Activated T-cell treated with anti-CD3 and anti-CD28 coated beads, Interleukin-2, amount 50 U/mL, for 72 hours (primary cell): ENCODE measurements around the gene TBCEL. TPM values are rescaled to one million over a fixed set of nuclear protein-coding genes. Genes with fewer than 3 reads are reported as not detected.

ENCODE experiments used
- ATAC-seq, 2 donors: fragments of 150-1000 bp; cut with Tn5 transposase; replicated peaks in 1 of 2; 2 replicates each; pipeline ENCODE4 v1.10.0; 2021; ENCODE audit warnings: moderate library complexity in 2 of 2, mild to moderate bottlenecking in 1 of 2
- DNase-seq, 2 donors: peaks; one replicate each; pipeline ENCODE4 v3.0.0; 2021 to 2022; ENCODE audit warnings: mixed read lengths in 1 of 2
- H3K27ac Mint-ChIP-seq: one replicate; pipeline ENCODE4 v1.8.0; 2022; ENCODE audit warnings: mild to moderate bottlenecking, moderate library complexity, mixed read lengths
- H3K27me3 Mint-ChIP-seq: one replicate; pipeline ENCODE4 v1.8.0; 2022; ENCODE audit warnings: low read depth, mixed read lengths
- H3K36me3 Mint-ChIP-seq, 2 donors: one replicate each; pipeline ENCODE4 v1.8.0; 2022; ENCODE audit warnings: mixed read lengths in 2 of 2, mild to moderate bottlenecking in 1 of 2; ENCODE audit not compliant: insufficient read depth in 2 of 2
- H3K4me1 Mint-ChIP-seq: one replicate; pipeline ENCODE4 v1.8.0; 2022; ENCODE audit warnings: low read depth, mixed read lengths
- H3K4me3 Mint-ChIP-seq, 2 donors: one replicate each; pipeline ENCODE4 v1.8.0; 2022; ENCODE audit warnings: mild to moderate bottlenecking in 2 of 2, mixed read lengths in 2 of 2, moderate library complexity in 2 of 2
- H3K9me3 Mint-ChIP-seq, 2 donors: one replicate each; pipeline ENCODE4 v1.8.0; 2022; ENCODE audit warnings: mixed read lengths in 2 of 2
- total RNA-seq, 2 donors: library from RNA; stranded (reverse); gene quantifications; one replicate each; pipeline ENCODE4 v1.2.3, GENCODE V29; 2022

TBCEL gene, protein sequence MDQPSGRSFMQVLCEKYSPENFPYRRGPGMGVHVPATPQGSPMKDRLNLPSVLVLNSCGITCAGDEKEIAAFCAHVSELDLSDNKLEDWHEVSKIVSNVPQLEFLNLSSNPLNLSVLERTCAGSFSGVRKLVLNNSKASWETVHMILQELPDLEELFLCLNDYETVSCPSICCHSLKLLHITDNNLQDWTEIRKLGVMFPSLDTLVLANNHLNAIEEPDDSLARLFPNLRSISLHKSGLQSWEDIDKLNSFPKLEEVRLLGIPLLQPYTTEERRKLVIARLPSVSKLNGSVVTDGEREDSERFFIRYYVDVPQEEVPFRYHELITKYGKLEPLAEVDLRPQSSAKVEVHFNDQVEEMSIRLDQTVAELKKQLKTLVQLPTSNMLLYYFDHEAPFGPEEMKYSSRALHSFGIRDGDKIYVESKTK
- total RNA-seq, result 10 to 100 TPM; 13.3 to 14.7 TPM

GRCh38 chr11:121023848-121024751 is at the start of gene TBCEL:
TSS of gene TBCEL (plus strand) at chr11:121024102. CDS start at chr11:121045691, 21,589 bp downstream.
- Mint-ChIP-seq H3K36me3 (peaks cover 0 to 5% of the 10 kb centered on the region in 2 donors), H3K27ac (peak within 1 kb of the TSS; percentile 74), H3K4me3 (peak within 1 kb of the TSS; percentile 75 to 88), H3K4me1 (peaks cover 21% of the 10 kb centered on the region), H3K27me3 (peaks cover 5% of the 10 kb centered on the region), H3K9me3 (no peaks in the 10 kb centered on the region)
- ATAC-seq (peak; percentile 92 to 95), DNase-seq (peak; percentile 85 to 87)

GRCh38 chr11:120974466-120974865 is 49.4 kb upstream of the TBCEL start:
- DNase-seq (no peak), ATAC-seq (no peak)
- Mint-ChIP-seq H3K27me3 (peaks cover 74% of the 10 kb centered on the region), H3K4me3 (no peak overlapping the region), H3K36me3 (no peaks in the 10 kb centered on the region), H3K27ac (no peak overlapping the region), H3K9me3 (no peaks in the 10 kb centered on the region), H3K4me1 (no peaks in the 10 kb centered on the region)

DNA sequence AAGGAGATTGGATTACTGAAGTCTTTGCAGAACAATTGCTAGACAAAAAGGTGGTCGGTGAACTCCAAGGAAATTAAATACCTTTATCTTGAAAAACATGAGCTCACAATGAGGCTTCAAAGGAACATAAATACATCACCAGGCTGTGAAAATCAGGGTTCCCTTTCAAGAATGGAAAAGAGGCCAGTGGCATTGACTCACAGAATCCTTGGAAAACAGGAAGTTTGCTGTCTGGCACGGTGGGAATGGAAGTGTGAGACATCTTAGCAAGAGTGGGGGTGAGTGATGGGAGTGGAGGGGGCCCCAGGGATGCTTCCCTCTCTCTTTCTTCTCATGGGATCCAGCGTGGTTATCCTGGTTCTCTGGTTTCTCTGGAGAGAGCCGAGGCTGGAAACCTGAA is 48.9 kb upstream of the TBCEL start:
- Mint-ChIP-seq H3K4me3 (no peak overlapping the region), H3K27me3 (peaks cover 76% of the 10 kb centered on the region), H3K36me3 (no peaks in the 10 kb centered on the region), H3K27ac (no peak overlapping the region), H3K9me3 (no peaks in the 10 kb centered on the region), H3K4me1 (no peaks in the 10 kb centered on the region)
- DNase-seq, result no peak
- no peak for ATAC-seq

DNA sequence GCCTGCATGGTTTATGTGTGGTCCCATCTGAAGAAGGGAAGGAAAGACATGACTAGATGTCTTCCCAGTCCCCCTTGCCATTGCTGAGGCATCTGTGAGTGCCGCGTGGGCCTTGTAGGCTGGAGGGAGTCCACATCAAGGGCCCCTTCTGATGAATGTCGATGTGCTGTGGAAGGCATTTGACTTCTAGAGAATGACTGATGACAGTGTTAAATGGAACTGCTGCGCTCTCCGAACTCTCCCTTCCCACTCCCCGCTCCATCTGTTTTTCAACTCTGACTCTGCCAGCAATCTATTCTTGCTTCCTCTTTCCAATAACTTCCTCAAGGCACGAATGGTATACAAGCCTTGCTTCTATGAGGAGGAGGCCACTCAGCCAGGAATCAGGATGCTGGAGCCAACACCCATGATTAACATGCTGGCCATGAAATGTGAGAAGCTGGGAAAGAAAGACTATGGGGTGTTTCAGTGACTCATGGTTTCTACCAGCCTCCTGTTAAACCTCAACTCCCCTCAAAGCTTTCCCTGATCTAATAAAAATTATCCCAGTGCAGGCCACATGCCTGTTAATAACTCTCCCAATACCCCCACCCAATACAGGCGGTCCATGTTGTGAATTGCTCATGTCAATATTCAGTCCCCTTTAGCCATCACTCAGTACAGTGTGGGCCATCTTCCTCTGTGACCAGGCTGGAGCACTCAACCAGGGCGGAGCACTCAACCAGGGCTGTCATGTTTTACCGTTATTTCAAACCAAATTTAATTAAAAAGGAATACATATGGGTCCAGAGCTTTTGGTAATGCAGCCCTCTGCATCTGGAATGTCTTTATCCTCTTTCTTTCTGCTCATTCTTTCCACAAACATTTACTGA is 46.4 kb upstream of the TBCEL start:
- H3K9me3 Mint-ChIP-seq, result no peaks in the 10 kb centered on the region
- ATAC-seq (no peak), DNase-seq (no peak)
- H3K36me3 Mint-ChIP-seq, result no peaks in the 10 kb centered on the region
- H3K4me3 Mint-ChIP-seq, result no peak overlapping the region
- H3K27me3 Mint-ChIP-seq, result peaks cover 71% of the 10 kb centered on the region
- H3K27ac Mint-ChIP-seq, result no peak overlapping the region
- no peaks in the 10 kb centered on the region for H3K4me1 Mint-ChIP-seq

DNA sequence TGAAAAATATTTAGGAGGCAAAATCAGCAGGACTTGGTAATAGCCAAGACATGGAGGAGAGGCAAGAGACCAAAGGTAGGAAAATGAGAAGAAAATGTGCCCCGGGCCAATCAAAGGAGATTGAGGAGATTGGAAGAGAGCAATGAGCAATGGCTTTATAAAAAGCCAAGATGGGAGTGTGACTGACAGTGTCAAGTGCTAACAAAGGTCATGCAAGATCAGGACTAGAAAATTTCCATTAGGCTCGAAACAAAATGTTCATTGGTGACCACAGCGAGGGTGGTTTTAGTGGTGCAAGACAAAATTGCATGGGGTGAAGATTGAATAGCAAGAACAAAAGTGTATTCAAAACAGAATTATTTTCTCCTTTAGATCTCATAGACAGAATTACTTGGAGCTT is 45.2 kb upstream of the TBCEL start:
- Mint-ChIP-seq H3K36me3 (no peaks in the 10 kb centered on the region), H3K9me3 (no peaks in the 10 kb centered on the region), H3K4me1 (no peaks in the 10 kb centered on the region), H3K27me3 (peaks cover 73% of the 10 kb centered on the region), H3K4me3 (no peak overlapping the region), H3K27ac (no peak overlapping the region)
- ATAC-seq, result no peak
- no peak for DNase-seq

- peak overlapping the region; percentile 68 to 93 for H3K4me3 Mint-ChIP-seq
- ATAC-seq (peak; percentile 93), DNase-seq (peak; percentile 48)
- H3K27ac Mint-ChIP-seq, result peak overlapping the region; percentile 83
- H3K27me3 Mint-ChIP-seq, result peaks cover 62% of the 10 kb centered on the region
- H3K36me3 Mint-ChIP-seq, result no peaks in the 10 kb centered on the region
- H3K9me3 Mint-ChIP-seq, result no peaks in the 10 kb centered on the region
- H3K4me1 Mint-ChIP-seq, result peaks cover 12% of the 10 kb centered on the region
Measured at GRCh38 chr11:120985718-120986569, 38.0 kb upstream of the TBCEL start.

DNA sequence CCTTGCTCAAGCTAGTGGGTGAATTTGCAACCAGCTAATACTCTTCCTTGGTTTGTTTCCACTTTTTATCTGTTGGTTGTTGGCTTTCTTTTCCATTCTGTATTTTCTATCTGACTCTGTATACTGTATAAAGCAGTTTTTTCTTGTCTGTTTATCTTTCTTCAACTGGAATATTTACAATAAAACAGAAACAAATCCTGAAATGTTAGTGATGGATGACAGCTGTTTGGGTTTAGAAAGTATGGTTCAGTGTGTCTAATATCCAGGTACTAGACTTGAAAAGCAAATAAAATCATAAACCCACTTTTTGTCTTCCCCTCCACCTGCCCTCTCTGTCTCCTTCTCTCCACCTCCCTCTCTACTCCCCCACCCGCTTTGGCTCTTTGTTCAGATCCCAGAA is 35.3 kb upstream of the TBCEL start:
- peaks cover 47% of the 10 kb centered on the region for H3K27me3 Mint-ChIP-seq
- no peak for ATAC-seq
- no peak overlapping the region for H3K27ac Mint-ChIP-seq
- DNase-seq, result no peak
- H3K9me3 Mint-ChIP-seq, result no peaks in the 10 kb centered on the region
- peaks cover 12% of the 10 kb centered on the region for H3K4me1 Mint-ChIP-seq
- no peak overlapping the region for H3K4me3 Mint-ChIP-seq
- no peaks in the 10 kb centered on the region for H3K36me3 Mint-ChIP-seq

GRCh38 chr11:120991830-120992686 is 31.8 kb upstream of the TBCEL start:
- DNase-seq (no peak), ATAC-seq (no peak)
- no peaks in the 10 kb centered on the region for H3K9me3 Mint-ChIP-seq
- H3K4me3 Mint-ChIP-seq, result no peak overlapping the region
- H3K27me3 Mint-ChIP-seq, result peaks cover 37% of the 10 kb centered on the region
- H3K27ac Mint-ChIP-seq, result no peak overlapping the region
- no peaks in the 10 kb centered on the region for H3K4me1 Mint-ChIP-seq
- no peaks in the 10 kb centered on the region for H3K36me3 Mint-ChIP-seq

DNA sequence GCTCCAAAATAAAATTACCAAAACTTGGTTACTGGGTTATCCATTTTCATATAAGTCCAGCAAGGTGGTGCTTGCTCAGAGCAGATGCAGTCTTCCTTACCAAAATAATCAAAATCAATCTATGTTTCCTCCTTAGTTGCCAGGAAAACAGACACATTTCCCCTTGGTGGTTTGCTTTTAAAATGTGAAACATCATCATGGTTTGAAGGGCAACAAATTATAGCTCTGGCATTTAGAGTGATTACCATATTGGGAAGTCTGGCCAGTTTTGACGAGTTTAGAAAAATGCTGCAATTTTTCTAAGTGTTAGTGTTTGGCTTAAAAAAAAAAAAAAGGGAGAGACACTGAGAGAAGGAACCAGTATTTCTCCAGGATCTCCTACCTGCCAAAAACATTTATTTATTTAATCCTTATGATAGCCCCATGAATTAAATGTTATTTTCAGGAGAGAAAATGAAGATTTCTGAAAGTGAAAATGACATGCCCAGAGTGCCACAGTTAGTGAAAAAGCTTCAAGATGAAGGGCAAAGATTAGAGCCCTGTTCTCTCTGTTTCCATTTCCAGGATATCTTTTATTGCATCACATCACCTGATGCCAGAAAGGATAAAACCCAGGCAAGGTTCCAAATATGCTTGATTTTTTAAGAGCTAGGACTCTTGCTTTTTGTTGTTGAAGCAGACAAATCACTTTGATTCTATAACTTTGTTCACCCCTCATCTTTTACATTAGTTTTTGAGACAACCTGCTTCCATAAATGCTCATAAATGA is 29.6 kb upstream of the TBCEL start:
- Mint-ChIP-seq H3K27ac (no peak overlapping the region), H3K9me3 (no peaks in the 10 kb centered on the region), H3K36me3 (no peaks in the 10 kb centered on the region), H3K4me1 (no peaks in the 10 kb centered on the region), H3K4me3 (no peak overlapping the region), H3K27me3 (peaks cover 22% of the 10 kb centered on the region)
- no peak for ATAC-seq
- DNase-seq, result no peak

GRCh38 chr11:120995184-120995583 is 28.7 kb upstream of the TBCEL start:
- Mint-ChIP-seq H3K4me3 (no peak overlapping the region), H3K27ac (no peak overlapping the region), H3K27me3 (peaks cover 17% of the 10 kb centered on the region), H3K36me3 (no peaks in the 10 kb centered on the region), H3K9me3 (no peaks in the 10 kb centered on the region), H3K4me1 (no peaks in the 10 kb centered on the region)
- ATAC-seq (no peak), DNase-seq (no peak)

DNA sequence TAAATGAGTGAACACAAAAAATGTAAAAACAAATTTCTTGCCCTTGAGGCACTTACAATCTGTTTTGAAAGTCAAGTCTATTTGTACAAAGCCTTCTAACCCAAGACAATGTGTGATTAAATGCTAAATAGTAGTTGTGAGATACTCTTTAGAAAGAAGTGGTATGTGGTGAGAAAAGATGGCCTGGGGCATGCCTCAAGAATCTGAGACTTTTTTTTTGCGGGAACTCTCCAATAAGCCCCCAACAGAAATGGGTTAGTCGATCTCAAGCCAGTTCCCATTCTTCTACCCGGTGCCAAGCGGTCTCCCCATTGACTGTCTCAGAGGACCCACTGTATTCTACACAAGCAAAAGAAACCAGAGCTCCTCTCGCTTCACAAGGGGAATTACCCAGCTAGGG is 26.9 kb upstream of the TBCEL start:
- no peak for ATAC-seq

More for the DNA sequence above, 26.9 kb upstream of the TBCEL start:
- Mint-ChIP-seq H3K4me1 (no peaks in the 10 kb centered on the region), H3K27ac (no peak overlapping the region), H3K9me3 (no peaks in the 10 kb centered on the region), H3K27me3 (peaks cover 18% of the 10 kb centered on the region), H3K36me3 (no peaks in the 10 kb centered on the region), H3K4me3 (no peak overlapping the region)
- no peak for DNase-seq
